Astrocyte of the spinal cord (primary cell): ENCODE data around the gene SMYD3.

Experiments used
- DNase-seq: peaks from one replicate; pipeline ENCODE4 v3.0.0; 2011; ENCODE audit warnings: low read depth, low spot score
- H3K4me3 ChIP-seq: 2 replicates; pipeline ENCODE4 v1.5.1; 2011; ENCODE audit warnings: low read depth, mild to moderate bottlenecking, low read length, moderate library complexity
- in situ Hi-C: cut with HindIII; loops from 2 replicates; pipeline ENCODE4 v1.10.0; 2017; ENCODE audit warnings: low sequenced_read_pairs
- TF ChIP-seq, protein P1 (sequence below): IDR thresholded peaks from 2 replicates; pipeline ENCODE4 v1.5.1; 2012; ENCODE audit warnings: low read depth, mild to moderate bottlenecking, low read length, inconsistent platforms

The SMYD3 gene

DNA sequence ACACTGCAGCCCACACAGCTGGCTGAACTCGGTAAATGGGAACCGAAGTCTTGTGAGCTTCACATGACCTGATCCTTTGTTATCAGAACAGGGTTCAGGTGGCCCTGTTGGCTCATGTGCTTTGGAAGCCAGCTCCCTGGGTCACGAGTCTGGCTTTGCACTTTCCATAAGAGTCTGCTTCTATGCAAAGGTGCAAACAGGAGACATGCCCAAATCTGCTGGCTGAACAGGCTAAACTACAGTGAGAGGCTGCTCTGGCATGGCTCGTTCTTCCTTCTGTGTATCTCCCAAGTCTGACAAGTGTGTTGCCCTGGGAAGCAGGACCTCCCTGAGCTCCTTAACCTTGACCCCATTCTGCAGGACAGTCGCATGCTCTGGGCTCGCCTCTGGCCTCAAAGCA lies 802.7 kb downstream of the SMYD3 start:
- in situ Hi-C loops = no loop called here
- H3K4me3 ChIP-seq = no peak overlapping the region
- TF ChIP-seq, protein P1, sequence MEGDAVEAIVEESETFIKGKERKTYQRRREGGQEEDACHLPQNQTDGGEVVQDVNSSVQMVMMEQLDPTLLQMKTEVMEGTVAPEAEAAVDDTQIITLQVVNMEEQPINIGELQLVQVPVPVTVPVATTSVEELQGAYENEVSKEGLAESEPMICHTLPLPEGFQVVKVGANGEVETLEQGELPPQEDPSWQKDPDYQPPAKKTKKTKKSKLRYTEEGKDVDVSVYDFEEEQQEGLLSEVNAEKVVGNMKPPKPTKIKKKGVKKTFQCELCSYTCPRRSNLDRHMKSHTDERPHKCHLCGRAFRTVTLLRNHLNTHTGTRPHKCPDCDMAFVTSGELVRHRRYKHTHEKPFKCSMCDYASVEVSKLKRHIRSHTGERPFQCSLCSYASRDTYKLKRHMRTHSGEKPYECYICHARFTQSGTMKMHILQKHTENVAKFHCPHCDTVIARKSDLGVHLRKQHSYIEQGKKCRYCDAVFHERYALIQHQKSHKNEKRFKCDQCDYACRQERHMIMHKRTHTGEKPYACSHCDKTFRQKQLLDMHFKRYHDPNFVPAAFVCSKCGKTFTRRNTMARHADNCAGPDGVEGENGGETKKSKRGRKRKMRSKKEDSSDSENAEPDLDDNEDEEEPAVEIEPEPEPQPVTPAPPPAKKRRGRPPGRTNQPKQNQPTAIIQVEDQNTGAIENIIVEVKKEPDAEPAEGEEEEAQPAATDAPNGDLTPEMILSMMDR = no peak
- no peak for DNase-seq

DNA sequence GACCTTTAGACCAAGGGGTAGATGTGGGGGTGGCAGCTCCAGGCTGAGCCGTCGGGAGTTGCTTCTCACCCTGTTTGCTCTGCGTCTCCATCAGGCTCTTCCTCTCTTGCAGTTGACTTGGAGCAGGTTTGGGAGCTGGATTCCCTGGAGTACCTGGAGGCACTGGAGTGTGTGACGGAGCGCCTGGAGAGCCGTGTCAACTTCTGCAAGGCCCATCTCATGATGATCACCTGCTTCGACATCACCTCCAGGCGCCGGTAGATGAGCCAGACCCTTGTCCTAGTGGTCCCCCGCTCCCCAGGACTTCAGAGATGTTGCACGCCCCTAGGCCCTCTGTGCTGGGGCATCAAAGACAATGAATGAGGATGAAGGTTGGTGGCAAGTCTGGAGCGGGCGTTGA lies 804.7 kb downstream of the SMYD3 start:
- H3K4me3 ChIP-seq = no peak overlapping the region
- TF ChIP-seq, protein P1 = no peak
- in situ Hi-C loops = no loop called here
- no peak for DNase-seq

DNA sequence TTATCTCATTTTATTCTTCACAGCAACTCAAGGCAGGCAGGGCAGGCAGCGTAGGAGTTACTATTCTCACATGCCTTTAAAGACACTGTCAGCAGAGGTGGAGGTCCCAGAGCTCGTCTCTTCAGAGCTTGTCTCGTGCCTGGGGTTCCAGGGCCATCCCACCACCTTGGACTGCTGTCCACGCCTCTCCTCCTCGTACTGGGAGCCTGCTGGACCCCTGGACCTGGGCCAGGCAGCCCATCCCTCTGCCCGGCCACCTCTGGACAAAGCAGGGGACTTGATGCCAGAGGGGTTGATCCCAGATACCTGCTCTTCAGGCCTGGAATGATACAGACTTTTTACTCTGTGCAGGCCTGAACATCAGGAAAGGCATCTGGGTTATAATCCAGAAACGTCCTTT lies 805.4 kb downstream of the SMYD3 start:
- no peak for DNase-seq
- in situ Hi-C loops = no loop called here
- TF ChIP-seq, protein P1 = no peak
- H3K4me3 ChIP-seq = no peak overlapping the region

DNA sequence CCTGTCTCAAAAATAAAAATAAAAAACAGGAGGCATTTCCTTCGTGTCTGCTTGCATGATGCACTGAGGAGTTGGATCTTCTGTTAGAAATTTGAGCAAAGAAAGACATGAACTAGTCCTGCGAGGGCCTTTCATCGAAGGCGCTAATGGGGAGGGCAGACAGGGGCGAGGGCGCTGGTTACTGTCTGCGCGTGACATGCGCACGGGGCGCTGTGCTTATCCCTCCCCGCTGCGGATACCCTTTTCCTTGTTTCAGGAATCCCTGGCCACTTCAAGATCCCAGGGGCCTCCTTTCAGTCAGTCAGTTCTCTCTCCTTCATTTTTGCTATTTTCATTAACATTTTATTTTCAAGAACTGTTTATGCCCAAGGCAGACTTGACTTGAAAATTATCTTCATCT lies 806.4 kb downstream of the SMYD3 start:
- no peak overlapping the region for H3K4me3 ChIP-seq
- no peak for DNase-seq
- in situ Hi-C loops = no loop called here
- TF ChIP-seq, protein P1 = no peak
